Naive thymus-derived CD4-positive, alpha-beta T cell (primary cell): Measurements from ENCODE around the gene LIPG. TPM values are rescaled to one million over a fixed set of nuclear protein-coding genes. Genes with fewer than 3 reads are reported as not detected.
"Not testable (repeated sequence)": the region's sequence is repeated elsewhere in the genome, so short reads cannot be mapped to it uniquely, and the experiment has no call there.

Experiments used
- ATAC-seq: fragments of 150-1000 bp; cut with Tn5 transposase; 2 replicates; pipeline ENCODE4 v1.10.0; 2021; ENCODE audit warnings: mild to moderate bottlenecking, moderate library complexity
- CTCF ChIA-PET: fragments of 350-600 bp; sonication (Branson Sonifier 250); formaldehyde crosslinking; loops from one replicate; lab custom pipeline; 2021; ENCODE audit warnings: antibody characterized with exemption; lab: Charles Lee
- POLR2A ChIA-PET: fragments of 350-600 bp; sonication (Branson Sonifier 250); formaldehyde crosslinking; loops from one replicate; lab custom pipeline; 2021; ENCODE audit warnings: antibody characterized with exemption, inconsistent platforms; lab: Charles Lee
- DNase-seq, 9 donors: peaks; one replicate each; pipeline versions ENCODE4 v3.0.0 to v3.0.0-alpha.2; 2020 to 2022; ENCODE audit warnings: mixed read lengths in 1 of 9
- H3K27ac ChIP-seq: one replicate; pipeline ENCODE4 v1.7.0; 2013; ENCODE audit warnings: mild to moderate bottlenecking, low read depth, low read length, moderate library complexity
- H3K27me3 ChIP-seq, 2 donors: one replicate each; pipeline ENCODE4 v1.7.0; 2013; ENCODE audit warnings: low read length in 2 of 2, mild to moderate bottlenecking in 2 of 2, moderate library complexity in 2 of 2; ENCODE audit not compliant: control insufficient read depth in 2 of 2, insufficient read depth in 2 of 2
- H3K36me3 ChIP-seq, 3 experiments: 1 replicate in 2 of 3; 2 replicates in 1 of 3; pipeline ENCODE4 v1.7.0; 2013; ENCODE audit warnings: low read length in 3 of 3, mild to moderate bottlenecking in 3 of 3, moderate library complexity in 1 of 3; ENCODE audit not compliant: insufficient read depth in 3 of 3, control insufficient read depth in 2 of 3
- H3K4me1 ChIP-seq, 2 donors: one replicate each; pipeline ENCODE4 v1.7.0; 2013; ENCODE audit warnings: low read length in 2 of 2, mild to moderate bottlenecking in 2 of 2, moderate library complexity in 1 of 2; ENCODE audit not compliant: control insufficient read depth in 2 of 2, insufficient read depth in 2 of 2
- H3K4me3 ChIP-seq: 2 replicates; pipeline ENCODE4 v1.7.0; 2013; ENCODE audit warnings: mild to moderate bottlenecking, low read length
- H3K9me3 ChIP-seq, 3 experiments: 1 replicate in 2 of 3; 2 replicates in 1 of 3; pipeline ENCODE4 v1.7.0; 2013; ENCODE audit warnings: low read length in 3 of 3; ENCODE audit not compliant: control insufficient read depth in 2 of 3
- H3K27ac Mint-ChIP-seq, 9 donors: one replicate each; pipeline ENCODE4 v1.8.0; 2020 to 2022; ENCODE audit warnings: mixed read lengths in 9 of 9, mild to moderate bottlenecking in 8 of 9, moderate library complexity in 5 of 9, inconsistent platforms in 2 of 9
- H3K27me3 Mint-ChIP-seq, 5 donors: one replicate each; pipeline ENCODE4 v1.8.0; 2021 to 2022; ENCODE audit warnings: mixed read lengths in 5 of 5, mild to moderate bottlenecking in 1 of 5
- H3K36me3 Mint-ChIP-seq, 5 donors: one replicate each; pipeline ENCODE4 v1.8.0; 2020 to 2022; ENCODE audit warnings: mixed read lengths in 5 of 5, mild to moderate bottlenecking in 3 of 5, inconsistent platforms in 1 of 5
- H3K4me1 Mint-ChIP-seq, 7 donors: one replicate each; pipeline ENCODE4 v1.8.0; 2020 to 2022; ENCODE audit warnings: mixed read lengths in 7 of 7, mild to moderate bottlenecking in 3 of 7, inconsistent platforms in 1 of 7
- H3K4me3 Mint-ChIP-seq, 10 donors: one replicate each; pipeline ENCODE4 v1.8.0; 2020 to 2022; ENCODE audit warnings: mild to moderate bottlenecking in 10 of 10, mixed read lengths in 10 of 10, moderate library complexity in 6 of 10, inconsistent platforms in 2 of 10
- H3K9me3 Mint-ChIP-seq, 11 donors: one replicate each; pipeline ENCODE4 v1.8.0; 2020 to 2022; ENCODE audit warnings: mixed read lengths in 11 of 11, mild to moderate bottlenecking in 4 of 11, inconsistent platforms in 1 of 11, moderate library complexity in 1 of 11
- intact Hi-C, 2 donors: fragments of 100-400 bp; cut with micrococcal nuclease; formaldehyde crosslinking; loops; one replicate each; pipeline ENCODE4 v1.15.1; 2023
- polyA plus RNA-seq, 2 donors: library from polyadenylated mRNA; unstranded; fragments of 300-500 nt; fragmentation: Illumina TruSeq; gene quantifications; one replicate each; pipeline ENCODE4 v1.2.3, GENCODE V29; 2021
- total RNA-seq, 6 experiments: library from RNA in 5 of 6; stranded (reverse) in 5 of 6; gene quantifications; 1 replicate in 5 of 6; 2 replicates in 1 of 6; pipeline ENCODE4 v1.2.3 and lab custom pipeline; 2021 to 2026

Gene LIPG
- total and polyA plus RNA-seq, 7 experiments from 2014 or later: not detected

GRCh38 chr18:49579041-49579440 is 17.2 kb downstream of the LIPG start:
- POLR2A ChIA-PET, H3K4me3 Mint-ChIP-seq, intact Hi-C loops, H3K9me3 Mint-ChIP-seq, H3K4me1 ChIP-seq, H3K27me3 ChIP-seq, H3K4me3 ChIP-seq, H3K4me1 Mint-ChIP-seq, CTCF ChIA-PET, H3K36me3 Mint-ChIP-seq, H3K36me3 ChIP-seq, H3K9me3 ChIP-seq, H3K27ac ChIP-seq, DNase-seq, H3K27ac Mint-ChIP-seq, ATAC-seq: not testable (repeated sequence)
- peaks cover 6 to 21% (median 8%) of the 10 kb centered on the region in 5 donors for H3K27me3 Mint-ChIP-seq

DNA sequence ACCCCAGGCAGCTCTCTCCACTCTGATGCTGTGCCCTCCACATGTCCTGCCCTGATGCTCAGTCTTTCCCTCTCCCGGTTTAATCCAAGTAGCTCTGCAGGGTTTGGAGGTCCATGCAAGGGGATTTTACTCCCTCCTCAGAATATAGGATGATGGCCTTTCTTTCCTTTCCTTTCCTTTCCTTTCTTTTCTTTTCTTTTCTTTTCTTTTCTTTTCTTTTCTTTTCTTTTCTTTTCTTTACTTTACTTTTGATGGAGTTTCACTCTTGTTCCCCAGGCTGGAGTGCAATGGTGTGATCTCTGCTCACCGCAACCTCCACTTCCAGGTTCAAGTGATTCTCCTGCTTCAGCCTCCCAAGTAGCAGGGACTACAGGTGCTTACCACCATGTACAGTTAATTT is 17.7 kb downstream of the LIPG start:
- H3K27me3 ChIP-seq, DNase-seq, H3K4me3 ChIP-seq, H3K27ac ChIP-seq, H3K4me1 ChIP-seq, CTCF ChIA-PET, ATAC-seq, intact Hi-C loops, H3K9me3 ChIP-seq, H3K9me3 Mint-ChIP-seq, H3K4me1 Mint-ChIP-seq, H3K36me3 ChIP-seq, H3K4me3 Mint-ChIP-seq, H3K36me3 Mint-ChIP-seq, H3K27ac Mint-ChIP-seq, POLR2A ChIA-PET: not testable (repeated sequence)
- H3K27me3 Mint-ChIP-seq: peaks cover 6 to 21% (median 8%) of the 10 kb centered on the region in 5 donors

GRCh38 chr18:49580279-49580678 is 18.4 kb downstream of the LIPG start:
- Histone ChIP-seq H3K4me1 (no peaks in the 10 kb centered on the region), H3K4me3 (no peak overlapping the region), H3K36me3 (no peaks in the 10 kb centered on the region), H3K9me3 (no peaks in the 10 kb centered on the region), H3K27ac (no peak overlapping the region), H3K27me3 (no peaks in the 10 kb centered on the region)
- Mint-ChIP-seq H3K4me3 (no peak overlapping the region), H3K9me3 (peaks cover 0 to 3% (median 0%) of the 10 kb centered on the region in 11 donors), H3K27ac (no peak overlapping the region), H3K36me3 (peaks cover 0 to 5% (median 0%) of the 10 kb centered on the region in 5 donors), H3K4me1 (no peaks in the 10 kb centered on the region), H3K27me3 (peaks cover 6 to 21% (median 8%) of the 10 kb centered on the region in 5 donors)
- CTCF ChIA-PET: interaction anchor here (0.7 kb wide), 1 partner anchor 72 kb away, joined by 3 read pairs; no protein-coding TSS in a partner anchor
- ATAC-seq (no peak), DNase-seq (no peak)
- intact Hi-C loops: no loop called here
- POLR2A ChIA-PET: no interaction called here

DNA sequence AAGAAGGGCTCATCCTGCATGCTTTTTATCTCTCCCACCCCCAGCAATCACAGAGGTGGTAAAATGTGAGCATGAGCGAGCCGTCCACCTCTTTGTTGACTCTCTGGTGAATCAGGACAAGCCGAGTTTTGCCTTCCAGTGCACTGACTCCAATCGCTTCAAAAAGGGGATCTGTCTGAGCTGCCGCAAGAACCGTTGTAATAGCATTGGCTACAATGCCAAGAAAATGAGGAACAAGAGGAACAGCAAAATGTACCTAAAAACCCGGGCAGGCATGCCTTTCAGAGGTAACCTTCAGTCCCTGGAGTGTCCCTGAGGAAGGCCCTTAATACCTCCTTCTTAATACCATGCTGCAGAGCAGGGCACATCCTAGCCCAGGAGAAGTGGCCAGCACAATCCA is 19.5 kb downstream of the LIPG start:
- H3K27ac Mint-ChIP-seq: no peak overlapping the region
- H3K4me1 ChIP-seq: no peaks in the 10 kb centered on the region
- intact Hi-C loops: no loop called here
- peaks cover 6 to 21% (median 8%) of the 10 kb centered on the region in 5 donors for H3K27me3 Mint-ChIP-seq
- no peaks in the 10 kb centered on the region for H3K9me3 ChIP-seq
- no peaks in the 10 kb centered on the region for H3K27me3 ChIP-seq
- H3K27ac ChIP-seq: no peak overlapping the region
- H3K4me1 Mint-ChIP-seq: no peaks in the 10 kb centered on the region
- ChIA-PET CTCF (no interaction called here), POLR2A (no interaction called here)
- H3K4me3 ChIP-seq: no peak overlapping the region
- H3K36me3 Mint-ChIP-seq: peaks cover 0 to 5% (median 0%) of the 10 kb centered on the region in 5 donors
- DNase-seq (no peak), ATAC-seq (no peak)
- H3K36me3 ChIP-seq: no peaks in the 10 kb centered on the region
- H3K9me3 Mint-ChIP-seq: peaks cover 0 to 3% (median 0%) of the 10 kb centered on the region in 11 donors
- no peak overlapping the region for H3K4me3 Mint-ChIP-seq

GRCh38 chr18:49582579-49582978 is 20.7 kb downstream of the LIPG start:
- DNase-seq (no peak), ATAC-seq (no peak)
- H3K36me3 ChIP-seq: no peaks in the 10 kb centered on the region
- Mint-ChIP-seq H3K27ac (no peak overlapping the region), H3K4me1 (no peaks in the 10 kb centered on the region), H3K9me3 (peaks cover 0 to 3% (median 0%) of the 10 kb centered on the region in 11 donors), H3K4me3 (no peak overlapping the region), H3K36me3 (peaks cover 0 to 5% (median 0%) of the 10 kb centered on the region in 5 donors), H3K27me3 (peaks cover 7 to 21% (median 9%) of the 10 kb centered on the region in 5 donors)
- ChIA-PET POLR2A (no interaction called here), CTCF (no interaction called here)
- H3K9me3 ChIP-seq: no peaks in the 10 kb centered on the region
- intact Hi-C loops: no loop called here
- no peak overlapping the region for H3K4me3 ChIP-seq
- no peaks in the 10 kb centered on the region for H3K27me3 ChIP-seq
- H3K27ac ChIP-seq: no peak overlapping the region
- H3K4me1 ChIP-seq: no peaks in the 10 kb centered on the region

DNA sequence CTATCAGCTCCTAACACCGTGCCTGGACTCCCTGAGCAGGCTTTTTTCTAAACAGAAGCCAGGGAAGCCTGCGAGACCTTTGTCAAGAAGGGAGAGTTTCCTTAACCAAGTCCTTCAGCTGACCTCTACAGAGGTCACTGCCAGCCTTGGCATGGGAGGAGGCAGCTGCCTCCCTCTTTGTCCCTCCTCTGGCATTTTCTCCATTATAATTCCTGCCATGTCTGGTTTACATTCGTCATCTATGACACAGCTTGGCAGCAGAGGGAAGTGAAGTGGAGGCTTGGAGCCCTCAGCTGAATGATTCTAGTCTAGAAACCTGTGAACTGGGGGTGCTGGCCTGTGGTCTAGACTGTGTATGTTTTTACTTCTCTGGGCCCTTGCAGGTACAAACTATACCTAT is 22.5 kb downstream of the LIPG start:
- Mint-ChIP-seq H3K4me3 (no peak overlapping the region), H3K36me3 (peaks cover 0 to 3% (median 0%) of the 10 kb centered on the region in 5 donors), H3K27me3 (peaks cover 7 to 21% (median 12%) of the 10 kb centered on the region in 5 donors), H3K27ac (no peak overlapping the region), H3K9me3 (peaks cover 0 to 3% (median 0%) of the 10 kb centered on the region in 11 donors), H3K4me1 (no peaks in the 10 kb centered on the region)
- Histone ChIP-seq H3K9me3 (no peaks in the 10 kb centered on the region), H3K36me3 (no peaks in the 10 kb centered on the region), H3K4me1 (no peaks in the 10 kb centered on the region), H3K27ac (no peak overlapping the region), H3K4me3 (no peak overlapping the region), H3K27me3 (no peaks in the 10 kb centered on the region)
- POLR2A ChIA-PET: no interaction called here
- DNase-seq: no peak
- CTCF ChIA-PET: no interaction called here
- intact Hi-C loops: no loop called here
- no peak for ATAC-seq

DNA sequence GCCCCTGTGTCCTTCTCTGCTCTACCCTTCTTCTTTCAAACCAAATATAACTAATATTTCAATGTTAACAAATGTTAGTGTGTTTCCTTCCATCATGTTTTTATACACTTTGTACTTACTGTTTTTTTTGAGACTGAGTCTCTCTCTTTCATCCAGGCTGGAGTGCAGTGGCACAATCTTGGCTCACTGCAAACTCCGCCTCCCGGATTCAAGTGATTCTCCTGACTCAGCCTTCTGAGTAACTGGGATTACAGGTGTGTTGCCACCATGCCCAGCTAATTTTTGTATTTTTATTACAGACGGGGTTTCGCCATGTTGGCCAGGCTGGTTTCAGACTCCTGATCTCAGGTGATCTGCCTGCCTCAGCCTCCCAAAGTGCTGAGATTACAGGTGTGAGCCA is 23.1 kb downstream of the LIPG start:
- H3K9me3 Mint-ChIP-seq, POLR2A ChIA-PET, H3K36me3 ChIP-seq, H3K4me3 Mint-ChIP-seq, H3K4me1 Mint-ChIP-seq, H3K27ac ChIP-seq, CTCF ChIA-PET, DNase-seq, ATAC-seq, H3K36me3 Mint-ChIP-seq, intact Hi-C loops, H3K4me3 ChIP-seq, H3K9me3 ChIP-seq, H3K4me1 ChIP-seq, H3K27me3 ChIP-seq, H3K27ac Mint-ChIP-seq: not testable (repeated sequence)
- peaks cover 7 to 21% (median 8%) of the 10 kb centered on the region in 5 donors for H3K27me3 Mint-ChIP-seq
